SK-N-SH (cell line): ENCODE data around the gene SNRNP200.

ENCODE experiments used
- GATA2 ChIP-seq: sonication (generic); formaldehyde crosslinking; IDR thresholded peaks from 2 replicates; pipeline ENCODE4 v1.5.0; 2020; ENCODE audit warnings: mild to moderate bottlenecking, missing genetic modification reagents
- POLR2AphosphoS5 ChIP-seq: IDR thresholded peaks from 2 replicates; pipeline ENCODE4 v1.6.1; 2012; ENCODE audit warnings: low read depth, low read length
- TAF1 ChIP-seq: IDR thresholded peaks from 2 replicates; pipeline ENCODE4 v1.6.1; 2012; ENCODE audit warnings: low read depth, mild to moderate bottlenecking, low read length, moderate library complexity, borderline replicate concordance
- TCF12 ChIP-seq: IDR thresholded peaks from 2 replicates; pipeline ENCODE4 v1.4.0; 2012
- TF ChIP-seq, protein P1 (sequence below): fragments of 200-600 bp; sonication (generic); IDR thresholded peaks from 2 replicates; pipeline ENCODE4 v1.6.1; 2017; ENCODE audit warnings: antibody characterized with exemption, mild to moderate bottlenecking, moderate library complexity
- TF ChIP-seq, protein P2 (sequence below): IDR thresholded peaks from 2 replicates; pipeline ENCODE4 v1.6.1; 2012; ENCODE audit warnings: mild to moderate bottlenecking, low read depth, low read length, moderate library complexity
- TF ChIP-seq, protein P3 (sequence below): IDR thresholded peaks from 2 replicates; pipeline ENCODE4 v1.4.0; 2012; ENCODE audit warnings: low read depth, borderline replicate concordance

DNA sequence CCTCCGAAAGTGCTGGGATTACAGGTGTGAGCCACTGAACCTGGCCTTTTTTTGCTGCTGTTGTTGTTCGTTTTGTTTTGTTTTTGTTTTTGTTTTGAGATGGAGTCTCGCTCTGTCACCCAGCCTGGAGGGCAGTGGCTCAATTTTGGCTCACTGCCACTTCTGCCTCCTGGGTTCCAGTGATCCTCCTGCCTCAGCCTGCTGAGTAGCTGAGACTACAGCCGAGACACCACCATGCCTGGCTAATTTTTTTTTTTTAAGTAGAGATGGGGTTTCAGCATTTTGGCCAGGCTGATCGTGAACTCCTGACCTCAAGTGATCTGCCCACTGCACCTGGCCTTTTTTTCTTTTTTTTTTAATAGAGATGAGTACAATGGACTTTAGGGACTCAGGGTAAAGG, 61.5 kb downstream of the SNRNP200 start:
- TF ChIP-seq, protein P1, sequence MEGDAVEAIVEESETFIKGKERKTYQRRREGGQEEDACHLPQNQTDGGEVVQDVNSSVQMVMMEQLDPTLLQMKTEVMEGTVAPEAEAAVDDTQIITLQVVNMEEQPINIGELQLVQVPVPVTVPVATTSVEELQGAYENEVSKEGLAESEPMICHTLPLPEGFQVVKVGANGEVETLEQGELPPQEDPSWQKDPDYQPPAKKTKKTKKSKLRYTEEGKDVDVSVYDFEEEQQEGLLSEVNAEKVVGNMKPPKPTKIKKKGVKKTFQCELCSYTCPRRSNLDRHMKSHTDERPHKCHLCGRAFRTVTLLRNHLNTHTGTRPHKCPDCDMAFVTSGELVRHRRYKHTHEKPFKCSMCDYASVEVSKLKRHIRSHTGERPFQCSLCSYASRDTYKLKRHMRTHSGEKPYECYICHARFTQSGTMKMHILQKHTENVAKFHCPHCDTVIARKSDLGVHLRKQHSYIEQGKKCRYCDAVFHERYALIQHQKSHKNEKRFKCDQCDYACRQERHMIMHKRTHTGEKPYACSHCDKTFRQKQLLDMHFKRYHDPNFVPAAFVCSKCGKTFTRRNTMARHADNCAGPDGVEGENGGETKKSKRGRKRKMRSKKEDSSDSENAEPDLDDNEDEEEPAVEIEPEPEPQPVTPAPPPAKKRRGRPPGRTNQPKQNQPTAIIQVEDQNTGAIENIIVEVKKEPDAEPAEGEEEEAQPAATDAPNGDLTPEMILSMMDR = no peak
- TF ChIP-seq TAF1 = no peak
- no peak for TF ChIP-seq TCF12
- TF ChIP-seq, protein P2, sequence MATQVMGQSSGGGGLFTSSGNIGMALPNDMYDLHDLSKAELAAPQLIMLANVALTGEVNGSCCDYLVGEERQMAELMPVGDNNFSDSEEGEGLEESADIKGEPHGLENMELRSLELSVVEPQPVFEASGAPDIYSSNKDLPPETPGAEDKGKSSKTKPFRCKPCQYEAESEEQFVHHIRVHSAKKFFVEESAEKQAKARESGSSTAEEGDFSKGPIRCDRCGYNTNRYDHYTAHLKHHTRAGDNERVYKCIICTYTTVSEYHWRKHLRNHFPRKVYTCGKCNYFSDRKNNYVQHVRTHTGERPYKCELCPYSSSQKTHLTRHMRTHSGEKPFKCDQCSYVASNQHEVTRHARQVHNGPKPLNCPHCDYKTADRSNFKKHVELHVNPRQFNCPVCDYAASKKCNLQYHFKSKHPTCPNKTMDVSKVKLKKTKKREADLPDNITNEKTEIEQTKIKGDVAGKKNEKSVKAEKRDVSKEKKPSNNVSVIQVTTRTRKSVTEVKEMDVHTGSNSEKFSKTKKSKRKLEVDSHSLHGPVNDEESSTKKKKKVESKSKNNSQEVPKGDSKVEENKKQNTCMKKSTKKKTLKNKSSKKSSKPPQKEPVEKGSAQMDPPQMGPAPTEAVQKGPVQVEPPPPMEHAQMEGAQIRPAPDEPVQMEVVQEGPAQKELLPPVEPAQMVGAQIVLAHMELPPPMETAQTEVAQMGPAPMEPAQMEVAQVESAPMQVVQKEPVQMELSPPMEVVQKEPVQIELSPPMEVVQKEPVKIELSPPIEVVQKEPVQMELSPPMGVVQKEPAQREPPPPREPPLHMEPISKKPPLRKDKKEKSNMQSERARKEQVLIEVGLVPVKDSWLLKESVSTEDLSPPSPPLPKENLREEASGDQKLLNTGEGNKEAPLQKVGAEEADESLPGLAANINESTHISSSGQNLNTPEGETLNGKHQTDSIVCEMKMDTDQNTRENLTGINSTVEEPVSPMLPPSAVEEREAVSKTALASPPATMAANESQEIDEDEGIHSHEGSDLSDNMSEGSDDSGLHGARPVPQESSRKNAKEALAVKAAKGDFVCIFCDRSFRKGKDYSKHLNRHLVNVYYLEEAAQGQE = no peak
- TF ChIP-seq, protein P3, sequence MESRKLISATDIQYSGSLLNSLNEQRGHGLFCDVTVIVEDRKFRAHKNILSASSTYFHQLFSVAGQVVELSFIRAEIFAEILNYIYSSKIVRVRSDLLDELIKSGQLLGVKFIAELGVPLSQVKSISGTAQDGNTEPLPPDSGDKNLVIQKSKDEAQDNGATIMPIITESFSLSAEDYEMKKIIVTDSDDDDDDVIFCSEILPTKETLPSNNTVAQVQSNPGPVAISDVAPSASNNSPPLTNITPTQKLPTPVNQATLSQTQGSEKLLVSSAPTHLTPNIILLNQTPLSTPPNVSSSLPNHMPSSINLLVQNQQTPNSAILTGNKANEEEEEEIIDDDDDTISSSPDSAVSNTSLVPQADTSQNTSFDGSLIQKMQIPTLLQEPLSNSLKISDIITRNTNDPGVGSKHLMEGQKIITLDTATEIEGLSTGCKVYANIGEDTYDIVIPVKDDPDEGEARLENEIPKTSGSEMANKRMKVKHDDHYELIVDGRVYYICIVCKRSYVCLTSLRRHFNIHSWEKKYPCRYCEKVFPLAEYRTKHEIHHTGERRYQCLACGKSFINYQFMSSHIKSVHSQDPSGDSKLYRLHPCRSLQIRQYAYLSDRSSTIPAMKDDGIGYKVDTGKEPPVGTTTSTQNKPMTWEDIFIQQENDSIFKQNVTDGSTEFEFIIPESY = no peak
- no peak for TF ChIP-seq GATA2 (CRISPR knock-in tag)
- no peak for TF ChIP-seq POLR2AphosphoS5
